Measurements from ENCODE around the gene PTPRU. TPM values are rescaled to one million over a fixed set of nuclear protein-coding genes. Genes with fewer than 3 reads are reported as not detected.
"Not testable (repeated sequence)": the region's sequence is repeated elsewhere in the genome, so short reads cannot be mapped to it uniquely, and the experiment has no call there.

Gene PTPRU
- total and polyA plus RNA-seq, 9 donors: 8.0 to 14.6 (median 12.0) TPM

GRCh38 chr1:29314685-29315084 is 78.4 kb downstream of the PTPRU start:
- H3K27me3 ChIP-seq (ENCODE audit: control insufficient read depth, insufficient read depth, low read length); DNase-seq; H3K9me3 ChIP-seq (replicated peaks; ENCODE audit: control insufficient read depth, low read depth, low read length); H3K27ac ChIP-seq (ENCODE audit: low read length); H3K4me1 ChIP-seq (ENCODE audit: control insufficient read depth, insufficient read depth, low read length); H3K4me3 ChIP-seq (ENCODE audit: low read length): not testable (repeated sequence)
- H3K36me3 ChIP-seq (ENCODE audit: control insufficient read depth, insufficient read depth, low read length): peaks cover 18% of the 10 kb centered on the region
- 76% methylated on average over 4 of the region's 8 CpGs for WGBS (ENCODE audit: insufficient coverage)

GRCh38 chr1:29315262-29315661 is 78.9 kb downstream of the PTPRU start:
- 97% methylated on average over 12 of the region's 15 CpGs for WGBS (ENCODE audit: insufficient coverage)
- H3K4me1 ChIP-seq (ENCODE audit: control insufficient read depth, insufficient read depth, low read length): no peaks in the 10 kb centered on the region
- no peaks in the 10 kb centered on the region for H3K27me3 ChIP-seq (ENCODE audit: control insufficient read depth, insufficient read depth, low read length)

GRCh38 chr1:29315876-29316275 is 79.6 kb downstream of the PTPRU start:
- Histone ChIP-seq H3K27me3 (ENCODE audit: control insufficient read depth, insufficient read depth, low read length) (no peaks in the 10 kb centered on the region), H3K9me3 (replicated peaks; ENCODE audit: control insufficient read depth, low read depth, low read length) (no peaks in the 10 kb centered on the region), H3K36me3 (ENCODE audit: control insufficient read depth, insufficient read depth, low read length) (peaks cover 18% of the 10 kb centered on the region), H3K27ac (ENCODE audit: low read length) (no peak overlapping the region), H3K4me3 (ENCODE audit: low read length) (no peak overlapping the region), H3K4me1 (ENCODE audit: control insufficient read depth, insufficient read depth, low read length) (no peaks in the 10 kb centered on the region)
- WGBS (ENCODE audit: insufficient coverage): 87% methylated on average over 4 of the region's 4 CpGs
- DNase-seq: no peak

More at GRCh38 chr1:29315262-29315661, 78.9 kb downstream of the PTPRU start:
- Histone ChIP-seq H3K9me3 (replicated peaks; ENCODE audit: control insufficient read depth, low read depth, low read length) (no peaks in the 10 kb centered on the region), H3K27ac (ENCODE audit: low read length) (no peak overlapping the region), H3K4me3 (ENCODE audit: low read length) (no peak overlapping the region), H3K36me3 (ENCODE audit: control insufficient read depth, insufficient read depth, low read length) (peaks cover 18% of the 10 kb centered on the region)
- no peak for DNase-seq

- DNase-seq: no peak
- Histone ChIP-seq H3K36me3 (ENCODE audit: control insufficient read depth, insufficient read depth, low read length) (peaks cover 18% of the 10 kb centered on the region), H3K27me3 (ENCODE audit: control insufficient read depth, insufficient read depth, low read length) (no peaks in the 10 kb centered on the region), H3K27ac (ENCODE audit: low read length) (no peak overlapping the region), H3K9me3 (replicated peaks; ENCODE audit: control insufficient read depth, low read depth, low read length) (no peaks in the 10 kb centered on the region), H3K4me1 (ENCODE audit: control insufficient read depth, insufficient read depth, low read length) (no peaks in the 10 kb centered on the region), H3K4me3 (ENCODE audit: low read length) (no peak overlapping the region)
- WGBS (ENCODE audit: insufficient coverage): 89% methylated on average over 11 of the region's 30 CpGs
Measured at GRCh38 chr1:29317063-29317915, 81.0 kb downstream of the PTPRU start.

- H3K9me3 ChIP-seq (replicated peaks; ENCODE audit: control insufficient read depth, low read depth, low read length): no peaks in the 10 kb centered on the region
- no peaks in the 10 kb centered on the region for H3K4me1 ChIP-seq (ENCODE audit: control insufficient read depth, insufficient read depth, low read length)
- H3K4me3 ChIP-seq (ENCODE audit: low read length): no peak overlapping the region
- no peak overlapping the region for H3K27ac ChIP-seq (ENCODE audit: low read length)
- 68% methylated on average over 2 of the region's 5 CpGs for WGBS (ENCODE audit: insufficient coverage)
- DNase-seq: no peak
- H3K36me3 ChIP-seq (ENCODE audit: control insufficient read depth, insufficient read depth, low read length): peaks cover 18% of the 10 kb centered on the region
- H3K27me3 ChIP-seq (ENCODE audit: control insufficient read depth, insufficient read depth, low read length): no peaks in the 10 kb centered on the region
Measured at GRCh38 chr1:29317916-29318530, 81.7 kb downstream of the PTPRU start.

- Histone ChIP-seq H3K27me3 (ENCODE audit: control insufficient read depth, insufficient read depth, low read length) (no peaks in the 10 kb centered on the region), H3K4me1 (ENCODE audit: control insufficient read depth, insufficient read depth, low read length) (no peaks in the 10 kb centered on the region), H3K36me3 (ENCODE audit: control insufficient read depth, insufficient read depth, low read length) (peaks cover 18% of the 10 kb centered on the region), H3K27ac (ENCODE audit: low read length) (no peak overlapping the region), H3K4me3 (ENCODE audit: low read length) (no peak overlapping the region), H3K9me3 (replicated peaks; ENCODE audit: control insufficient read depth, low read depth, low read length) (no peaks in the 10 kb centered on the region)
- 82% methylated on average over 9 of the region's 10 CpGs for WGBS (ENCODE audit: insufficient coverage)
- DNase-seq: no peak
Measured at GRCh38 chr1:29318724-29319123, 82.4 kb downstream of the PTPRU start.

GRCh38 chr1:29319300-29320110 is 83.2 kb downstream of the PTPRU start:
- WGBS (ENCODE audit: insufficient coverage): 78% methylated on average over 5 of the region's 9 CpGs
- no peak overlapping the region for H3K27ac ChIP-seq (ENCODE audit: low read length)
- H3K36me3 ChIP-seq (ENCODE audit: control insufficient read depth, insufficient read depth, low read length): peaks cover 22% of the 10 kb centered on the region
- DNase-seq: no peak
- H3K4me3 ChIP-seq (ENCODE audit: low read length): no peak overlapping the region
- H3K27me3 ChIP-seq (ENCODE audit: control insufficient read depth, insufficient read depth, low read length): no peaks in the 10 kb centered on the region
- no peaks in the 10 kb centered on the region for H3K4me1 ChIP-seq (ENCODE audit: control insufficient read depth, insufficient read depth, low read length)
- H3K9me3 ChIP-seq (replicated peaks; ENCODE audit: control insufficient read depth, low read depth, low read length): no peaks in the 10 kb centered on the region

- no peaks in the 10 kb centered on the region for H3K9me3 ChIP-seq (replicated peaks; ENCODE audit: control insufficient read depth, low read depth, low read length)
- H3K27me3 ChIP-seq (ENCODE audit: control insufficient read depth, insufficient read depth, low read length): no peaks in the 10 kb centered on the region
- no peak for DNase-seq
- H3K36me3 ChIP-seq (ENCODE audit: control insufficient read depth, insufficient read depth, low read length): peaks cover 19% of the 10 kb centered on the region
- H3K4me1 ChIP-seq (ENCODE audit: control insufficient read depth, insufficient read depth, low read length): peaks cover under 1% of the 10 kb centered on the region
- H3K27ac ChIP-seq (ENCODE audit: low read length): no peak overlapping the region
- WGBS (ENCODE audit: insufficient coverage): 95% methylated on average over 18 of the region's 21 CpGs
- no peak overlapping the region for H3K4me3 ChIP-seq (ENCODE audit: low read length)
Measured at GRCh38 chr1:29320156-29320940, 84.0 kb downstream of the PTPRU start.

GRCh38 chr1:29321176-29321575 is 84.9 kb downstream of the PTPRU start:
- Histone ChIP-seq H3K27me3 (ENCODE audit: control insufficient read depth, insufficient read depth, low read length) (no peaks in the 10 kb centered on the region), H3K4me3 (ENCODE audit: low read length) (no peak overlapping the region), H3K4me1 (ENCODE audit: control insufficient read depth, insufficient read depth, low read length) (peaks cover 2% of the 10 kb centered on the region), H3K27ac (ENCODE audit: low read length) (no peak overlapping the region), H3K36me3 (ENCODE audit: control insufficient read depth, insufficient read depth, low read length) (peaks cover 14% of the 10 kb centered on the region), H3K9me3 (replicated peaks; ENCODE audit: control insufficient read depth, low read depth, low read length) (no peaks in the 10 kb centered on the region)
- DNase-seq: no peak
- no CpG with 5 or more reads among the region's 2 CpGs for WGBS (ENCODE audit: insufficient coverage)
